ENCODE measurements around the gene NEAT1.
A peak's percentile ranks its signal among the peaks of the same experiment; 100 is the strongest.
"Not testable (repeated sequence)": the region's sequence is repeated elsewhere in the genome, so short reads cannot be mapped to it uniquely, and the experiment has no call there.

The NEAT1 gene

DNA sequence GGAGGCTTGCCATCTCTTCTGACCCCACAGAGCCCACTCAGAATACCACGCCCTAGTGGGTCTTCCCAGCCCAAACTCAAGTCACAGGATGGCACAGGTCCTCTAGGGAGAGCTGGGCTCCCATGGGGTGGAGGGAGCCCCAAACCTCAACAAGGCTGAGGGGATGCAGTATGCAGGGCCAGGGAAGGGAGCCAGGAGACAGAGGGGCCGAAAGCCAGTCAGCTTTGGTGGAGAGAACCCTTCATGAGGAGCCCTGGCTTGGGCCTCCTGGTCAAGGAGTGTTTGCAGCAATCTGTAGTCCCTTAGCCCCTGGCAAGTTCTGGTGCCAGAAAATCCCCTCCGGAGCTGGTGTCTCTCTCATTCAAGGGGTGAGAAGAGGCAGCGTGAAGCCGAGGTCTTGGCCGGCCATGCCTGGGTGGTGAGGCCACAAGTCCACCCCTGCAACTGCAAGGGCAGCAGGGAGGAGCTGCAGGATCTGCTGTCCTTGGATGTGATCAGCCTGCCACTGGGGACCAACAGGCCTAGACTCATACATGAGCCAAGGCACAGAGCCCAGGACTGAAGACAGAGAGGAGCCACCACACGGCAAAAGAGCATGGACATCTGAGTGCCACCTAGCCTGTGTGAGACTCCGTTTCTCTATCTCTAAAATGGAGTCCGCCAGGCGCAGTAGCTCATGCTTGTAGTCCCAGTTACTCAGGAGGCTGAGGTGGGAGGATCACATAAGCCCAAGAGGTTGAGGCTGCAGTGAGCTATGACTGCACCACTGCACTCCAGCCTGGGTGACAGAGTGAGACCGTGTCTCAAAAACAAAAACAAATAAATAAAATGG is 24.1 kb downstream of the NEAT1 start:
- H3K4me3 ChIP-seq (ENCODE audit: low read length) = no peak overlapping the region
- TF ChIP-seq ZNF274 (IDR thresholded peaks at IDR 0.05; ENCODE audit: low read depth, low read length) = no peak

GRCh38 chr11:65448074-65448417 is 25.4 kb downstream of the NEAT1 start:
- no peak for TF ChIP-seq ZNF274 (IDR thresholded peaks at IDR 0.05; ENCODE audit: low read depth, low read length)
- H3K4me3 ChIP-seq (ENCODE audit: low read length) = no peak overlapping the region

GRCh38 chr11:65448418-65449105 is 26.0 kb downstream of the NEAT1 start:
- H3K4me3 ChIP-seq (ENCODE audit: low read length) = no peak overlapping the region
- no peak for TF ChIP-seq ZNF274 (IDR thresholded peaks at IDR 0.05; ENCODE audit: low read depth, low read length)

- not testable (repeated sequence) for H3K4me3 ChIP-seq (ENCODE audit: low read length)
Observed at GRCh38 chr11:65451301-65451700, 28.7 kb downstream of the NEAT1 start.

DNA sequence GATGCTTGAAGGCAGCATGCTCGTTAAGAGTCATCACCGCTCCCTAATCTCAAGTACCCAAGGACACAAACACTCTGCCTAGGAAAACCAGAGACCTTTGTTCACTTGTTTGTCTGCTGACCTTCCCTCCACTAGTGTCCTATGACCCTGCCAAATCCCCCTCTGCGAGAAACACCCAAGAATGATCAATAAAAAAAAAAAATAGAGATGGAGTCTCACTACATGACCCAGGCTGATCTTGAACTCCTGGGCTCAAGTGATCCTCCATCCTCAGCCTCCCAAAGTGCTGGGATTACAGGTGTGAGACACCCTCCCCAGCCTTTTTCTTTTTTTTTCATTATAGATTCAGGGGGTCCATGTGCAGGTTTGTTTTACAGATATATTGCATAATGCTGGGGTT is 29.7 kb downstream of the NEAT1 start:
- not testable (repeated sequence) for H3K4me3 ChIP-seq (ENCODE audit: low read length)

GRCh38 chr11:65452806-65453490 is 30.4 kb downstream of the NEAT1 start:
- H3K4me3 ChIP-seq (ENCODE audit: low read length) = no peak overlapping the region
- TF ChIP-seq ZNF274 (IDR thresholded peaks at IDR 0.05; ENCODE audit: low read depth, low read length) = no peak

DNA sequence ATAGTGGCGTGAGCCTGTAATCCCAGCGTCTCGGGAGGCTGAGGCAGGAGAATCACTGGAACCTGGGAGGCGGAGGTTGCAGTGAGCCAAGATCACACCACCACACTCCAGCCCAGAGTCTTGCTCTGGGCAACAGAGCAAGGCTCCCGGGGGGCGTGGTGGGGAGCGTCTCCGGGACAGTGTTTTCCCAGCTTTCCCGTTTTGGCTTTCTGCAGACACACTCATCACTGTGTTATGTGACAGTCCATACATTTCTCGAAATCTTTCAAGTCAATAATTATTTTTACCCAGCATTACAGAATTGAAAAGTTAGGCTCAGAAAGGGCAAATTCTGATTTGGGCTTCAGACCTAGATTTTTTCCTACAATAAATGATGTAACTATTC is 31.7 kb downstream of the NEAT1 start:
- no peak for TF ChIP-seq ZNF274 (IDR thresholded peaks at IDR 0.05; ENCODE audit: low read depth, low read length)
- H3K4me3 ChIP-seq (ENCODE audit: low read length) = peak overlapping the region; percentile 81; the same call in 1 of the 2 replicates

DNA sequence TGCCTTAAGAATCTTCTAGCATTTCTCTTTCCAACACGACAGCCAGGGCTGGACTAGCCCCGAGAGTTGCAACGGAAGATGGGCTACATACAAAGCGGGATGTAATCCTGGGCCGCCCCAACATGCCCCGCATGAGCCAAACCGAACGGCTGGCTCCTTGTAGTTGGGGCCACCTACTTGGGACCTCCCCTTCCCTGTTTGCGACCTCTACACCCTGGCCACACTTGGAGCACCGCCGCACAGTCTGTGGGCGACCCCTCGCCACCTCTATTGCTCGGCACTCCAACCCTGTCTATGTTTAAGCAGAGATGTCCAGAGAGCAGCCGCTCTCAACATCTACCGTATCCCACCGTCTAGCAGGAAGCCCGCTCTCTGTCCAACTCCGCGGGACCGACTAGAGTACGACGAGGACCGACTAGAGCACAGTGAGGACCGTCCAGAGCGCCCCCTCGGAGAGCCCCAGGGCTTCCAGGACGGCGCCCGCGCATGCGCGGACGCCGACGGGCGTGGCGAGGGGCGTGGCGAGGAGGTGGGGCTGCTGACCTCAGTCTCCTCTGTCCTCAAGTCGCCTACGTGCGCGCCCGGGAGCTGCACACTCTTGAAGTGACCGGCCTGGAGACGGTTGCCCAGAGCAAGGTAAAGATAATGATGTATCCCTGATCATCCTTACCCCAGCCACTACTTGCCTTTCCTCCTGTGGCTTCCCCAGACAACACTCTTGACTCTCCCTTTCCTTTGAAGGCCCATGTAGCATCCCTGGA is 32.3 kb downstream of the NEAT1 start:
- peak overlapping the region; percentile 81; the same call in 1 of the 2 replicates for H3K4me3 ChIP-seq (ENCODE audit: low read length)
- TF ChIP-seq ZNF274 (IDR thresholded peaks at IDR 0.05; ENCODE audit: low read depth, low read length) = no peak

GRCh38 chr11:65456418-65456817 is 33.8 kb downstream of the NEAT1 start:
- no peak for TF ChIP-seq ZNF274 (IDR thresholded peaks at IDR 0.05; ENCODE audit: low read depth, low read length)

DNA sequence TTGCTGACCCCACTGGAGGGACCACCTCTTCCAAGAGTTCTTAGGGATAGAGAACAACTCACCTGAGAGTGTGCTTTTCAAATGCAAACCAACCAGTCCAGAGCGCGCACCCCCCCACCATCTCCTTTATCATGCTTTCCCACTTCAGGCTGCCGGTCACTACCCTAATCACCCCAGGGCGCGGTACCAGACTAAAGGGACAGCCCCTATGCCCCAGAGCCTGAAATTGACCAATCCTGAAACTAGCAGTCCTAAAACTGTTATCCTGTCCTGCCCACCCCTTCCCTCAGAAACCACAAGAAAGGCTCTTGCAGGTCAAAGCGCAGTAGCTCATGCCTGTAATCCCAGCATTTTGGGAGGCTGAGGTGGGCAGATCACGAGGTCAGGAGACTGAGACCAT is 37.0 kb downstream of the NEAT1 start:
- no peak for TF ChIP-seq ZNF274 (IDR thresholded peaks at IDR 0.05; ENCODE audit: low read depth, low read length)
- H3K4me3 ChIP-seq (ENCODE audit: low read length) = no peak overlapping the region

More at GRCh38 chr11:65456418-65456817, 33.8 kb downstream of the NEAT1 start:
- no peak overlapping the region for H3K4me3 ChIP-seq (ENCODE audit: low read length)

DNA sequence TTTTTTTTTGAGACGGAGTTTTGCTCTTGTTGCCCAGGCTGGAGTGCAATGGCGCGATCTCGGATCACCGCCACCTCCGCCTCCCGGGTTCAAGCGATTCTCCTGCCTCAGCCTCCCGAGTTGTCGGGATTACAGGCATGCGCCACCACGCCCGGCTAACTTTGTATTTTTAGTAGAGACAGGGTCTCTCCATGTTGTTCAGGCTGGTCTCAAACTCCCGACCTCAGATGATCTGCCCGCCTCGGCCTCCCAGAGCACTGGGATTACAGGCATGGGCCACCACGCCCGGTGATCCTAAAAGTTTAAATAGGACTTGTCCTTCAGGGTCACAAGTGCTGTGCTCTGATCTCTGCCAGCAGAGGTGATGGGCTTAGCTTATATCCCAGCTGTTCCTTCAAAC is 42.9 kb downstream of the NEAT1 start:
- H3K4me3 ChIP-seq (ENCODE audit: low read length) = not testable (repeated sequence)

DNA sequence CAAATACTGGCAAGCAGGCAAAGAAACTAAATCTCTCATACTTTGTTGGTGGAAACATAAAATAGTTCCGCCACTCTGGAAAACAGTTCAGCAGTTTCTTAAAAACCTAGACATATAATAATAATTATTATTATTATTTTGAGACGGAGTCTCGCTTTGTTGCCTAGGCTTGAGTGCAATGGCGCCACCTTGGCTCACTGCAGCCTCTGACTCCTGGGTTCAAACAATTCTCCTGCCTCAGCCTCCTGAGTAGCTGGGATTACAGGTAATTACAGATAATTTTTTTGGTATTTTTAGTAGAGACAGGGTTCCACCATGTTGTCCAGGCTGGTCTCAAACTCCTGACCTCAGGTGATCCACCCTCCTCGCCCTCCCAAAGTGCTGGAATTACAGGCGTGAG is 44.7 kb downstream of the NEAT1 start:
- H3K4me3 ChIP-seq (ENCODE audit: low read length) = not testable (repeated sequence)

GRCh38 chr11:65468874-65469333 is 46.3 kb downstream of the NEAT1 start:
- no peak overlapping the region for H3K4me3 ChIP-seq (ENCODE audit: low read length)
- no peak for TF ChIP-seq ZNF274 (IDR thresholded peaks at IDR 0.05; ENCODE audit: low read depth, low read length)

DNA sequence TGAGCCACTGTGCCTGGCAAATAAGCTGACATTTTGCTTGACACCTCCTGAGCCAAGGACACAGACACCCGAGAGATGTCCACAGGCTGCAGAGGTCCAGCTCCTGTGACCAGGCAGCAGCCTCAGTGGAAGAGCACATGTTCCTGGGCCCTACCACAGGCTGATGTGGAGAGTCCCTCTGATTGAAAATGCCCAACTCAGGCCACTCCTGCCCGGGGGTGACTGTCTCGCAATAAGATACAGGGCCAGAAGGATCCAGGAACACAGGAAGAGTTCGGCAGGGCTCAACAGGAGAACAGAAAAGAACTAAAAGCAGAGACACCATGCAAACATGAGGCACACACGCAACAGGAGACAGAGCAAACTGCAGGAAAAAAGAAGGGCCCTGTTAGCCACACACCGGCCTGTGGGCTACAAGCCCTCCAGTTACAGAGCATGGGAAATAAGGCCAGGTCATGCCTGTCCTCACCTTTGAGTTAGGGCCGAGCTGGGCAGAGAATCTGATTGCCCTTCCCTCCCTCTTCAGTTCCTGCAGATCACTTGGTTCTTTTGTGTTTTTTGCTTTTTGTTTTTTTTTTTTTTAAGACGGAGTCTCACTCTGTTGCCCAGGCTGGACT is 47.9 kb downstream of the NEAT1 start:
- no peak for TF ChIP-seq ZNF274 (IDR thresholded peaks at IDR 0.05; ENCODE audit: low read depth, low read length)
- H3K4me3 ChIP-seq (ENCODE audit: low read length) = no peak overlapping the region
